Measurements from ENCODE around the gene PNMA8B.
A peak's percentile ranks its signal among the peaks of the same experiment; 100 is the strongest.
"Not testable (repeated sequence)": the region's sequence is repeated elsewhere in the genome, so short reads cannot be mapped to it uniquely, and the experiment has no call there.

Gene PNMA8B

DNA sequence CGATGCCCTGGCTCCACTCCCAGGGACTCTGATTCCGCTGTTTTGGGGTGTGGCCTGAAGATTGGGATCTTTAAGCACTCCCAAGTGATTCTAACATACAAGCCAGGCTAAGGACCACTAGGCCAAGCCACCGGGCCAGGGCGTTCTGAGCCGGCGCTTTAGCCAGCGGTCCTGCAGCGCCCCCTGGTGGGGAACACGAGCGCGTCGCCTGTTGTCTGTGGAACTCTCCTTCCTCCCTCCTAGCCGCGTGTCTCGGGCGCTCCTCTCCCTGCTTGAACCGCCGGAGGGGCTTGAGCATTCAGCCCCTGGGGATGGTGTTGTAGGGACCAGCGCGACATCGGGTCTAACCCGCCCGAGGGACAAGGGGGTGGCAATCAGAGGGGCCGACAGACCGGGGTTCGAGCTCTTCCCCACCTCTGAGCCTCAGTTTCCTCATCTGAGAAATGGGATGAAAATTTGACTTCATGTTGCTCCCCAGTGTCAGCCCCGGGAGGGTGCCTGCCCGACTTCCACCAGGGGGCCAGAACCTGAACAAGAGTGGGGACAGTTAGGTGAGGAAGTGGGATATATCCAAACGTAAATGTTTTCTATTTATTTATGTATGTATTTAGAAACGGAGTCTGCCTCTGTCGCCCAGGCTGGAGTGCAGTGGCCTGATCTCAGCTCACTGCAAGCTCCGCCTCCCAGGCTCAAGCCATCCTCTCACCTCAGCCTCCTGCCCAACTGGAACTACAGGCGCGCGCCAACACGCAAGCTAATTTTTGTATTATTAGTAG, 18.0 kb upstream of the PNMA8B start:
- peak; percentile 27 to 71 for DNase-seq

DNA sequence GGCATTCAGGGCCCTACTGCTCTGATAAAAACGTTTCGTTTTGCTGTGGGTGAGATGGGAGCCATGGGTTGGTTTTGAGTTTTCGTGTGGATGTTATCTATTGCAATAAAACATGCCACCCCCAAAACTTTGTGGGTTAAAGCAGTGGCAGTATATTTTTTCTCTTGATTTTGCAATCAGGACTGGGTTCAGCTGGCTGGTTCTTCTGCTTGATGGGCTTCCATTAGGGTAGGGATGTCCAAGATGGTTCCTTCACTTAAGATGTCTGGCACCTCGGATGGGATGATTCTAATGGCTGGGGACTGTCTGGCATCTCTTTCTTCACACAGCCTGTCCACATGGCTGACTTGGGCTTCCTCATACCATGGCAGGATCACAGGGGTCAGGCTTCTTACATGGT, 15.6 kb upstream of the PNMA8B start:
- DNase-seq = no peak

DNA sequence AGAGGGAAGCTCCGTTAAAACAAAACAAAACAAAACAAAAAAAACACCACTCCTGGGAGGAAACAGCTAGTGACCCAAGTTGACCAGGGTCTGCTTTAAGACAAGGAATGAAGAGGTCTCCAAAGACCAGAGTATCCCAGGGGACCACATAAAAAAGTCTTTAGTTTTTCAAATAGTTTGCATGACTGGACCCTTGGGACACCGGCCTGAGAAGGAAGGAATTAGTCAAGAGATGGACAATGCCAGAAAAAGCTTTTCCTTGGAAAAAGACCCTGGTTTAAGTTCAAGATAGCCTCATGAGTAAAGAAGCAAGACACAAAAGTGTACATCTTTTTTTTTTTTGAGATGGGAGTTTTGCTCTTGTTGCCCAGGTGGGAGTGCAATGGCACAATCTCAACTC, 12.5 kb upstream of the PNMA8B start:
- DNase-seq = no peak

DNA sequence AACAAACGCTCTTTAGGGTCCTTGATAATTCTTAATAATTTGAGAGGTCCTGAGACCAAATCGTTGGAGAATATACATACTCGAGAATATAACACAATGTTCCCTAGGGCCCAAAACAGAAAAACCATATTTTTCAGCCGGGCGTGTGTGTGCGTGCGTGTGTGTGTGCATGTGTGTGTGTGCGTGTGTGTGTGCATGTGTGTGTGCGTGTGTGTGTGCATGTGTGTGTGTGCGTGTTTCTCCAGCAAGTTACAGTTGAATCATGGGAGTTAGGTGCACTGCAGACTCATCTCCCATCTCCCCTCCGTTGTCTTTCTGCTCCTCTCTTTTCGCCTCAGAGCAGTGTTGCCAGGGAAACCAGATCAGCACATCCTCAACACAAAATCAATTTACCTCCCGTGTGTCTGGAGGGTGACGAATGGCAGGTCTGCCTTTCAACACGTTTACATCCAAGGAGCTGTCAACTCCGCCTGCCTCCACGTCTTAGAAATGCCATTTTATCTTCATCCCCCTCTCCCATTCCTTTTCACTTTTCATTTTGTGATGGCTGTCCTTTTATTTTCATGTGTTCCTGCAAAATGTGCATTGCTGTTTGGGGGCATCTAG, 8.3 kb upstream of the PNMA8B start:
- DNase-seq = no peak

DNA sequence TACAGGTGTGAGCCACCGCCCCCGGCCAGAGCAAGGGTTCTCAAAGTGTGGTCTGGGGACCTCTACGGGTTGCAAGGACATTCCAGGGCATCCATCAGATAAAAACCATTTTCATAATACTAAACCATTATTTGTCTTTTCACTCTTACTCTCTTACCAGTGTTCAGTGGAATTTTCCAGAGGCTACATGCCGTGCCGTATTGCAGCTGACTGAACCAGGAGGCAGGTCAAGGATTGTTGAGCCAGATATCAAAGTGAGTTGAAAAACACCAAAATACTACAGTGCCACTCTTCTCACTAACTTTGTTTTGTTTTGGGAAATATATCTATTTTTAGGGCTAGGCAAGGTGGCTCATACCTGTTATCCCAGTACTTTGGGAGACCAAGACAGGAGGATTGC, 7.2 kb upstream of the PNMA8B start:
- no peak for DNase-seq

DNA sequence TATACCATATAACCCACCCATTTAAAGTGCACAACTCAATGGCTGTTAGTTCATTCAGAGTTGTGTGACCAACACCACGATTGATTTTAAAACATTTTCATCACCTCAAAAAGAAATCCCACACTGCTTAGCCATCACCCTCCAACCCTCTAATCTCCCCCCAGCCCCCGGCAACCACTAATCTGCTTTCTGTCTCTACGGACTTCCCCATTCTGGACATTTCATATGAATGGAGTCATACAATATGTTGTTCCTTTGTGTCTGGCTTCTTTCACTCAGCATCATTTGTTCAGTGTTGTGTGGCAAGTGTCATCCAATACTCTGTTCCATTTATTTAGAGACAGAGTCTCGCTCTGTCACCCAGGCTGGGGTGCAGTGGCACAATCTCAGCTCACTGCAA, 4.0 kb upstream of the PNMA8B start:
- DNase-seq = no peak

DNA sequence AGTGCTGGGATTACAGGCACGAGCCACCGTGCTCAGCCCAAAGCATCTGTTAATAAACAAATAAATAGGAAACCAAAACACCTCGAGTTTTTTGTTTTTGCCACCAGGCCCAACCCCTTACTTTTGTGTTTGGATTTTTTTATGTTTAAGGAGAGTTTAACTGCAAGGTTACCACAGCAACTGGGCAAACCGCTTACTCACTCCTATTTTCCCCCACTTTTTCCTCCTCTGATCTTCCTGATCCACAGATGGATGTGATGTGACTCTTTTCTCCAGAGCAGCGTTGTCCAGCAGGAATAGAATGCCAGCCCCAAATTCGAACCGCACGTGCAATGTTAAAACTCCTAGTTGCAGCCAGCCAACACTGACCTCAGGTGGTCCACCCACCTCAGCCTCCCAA, 2.1 kb upstream of the PNMA8B start:
- DNase-seq = no peak

DNA sequence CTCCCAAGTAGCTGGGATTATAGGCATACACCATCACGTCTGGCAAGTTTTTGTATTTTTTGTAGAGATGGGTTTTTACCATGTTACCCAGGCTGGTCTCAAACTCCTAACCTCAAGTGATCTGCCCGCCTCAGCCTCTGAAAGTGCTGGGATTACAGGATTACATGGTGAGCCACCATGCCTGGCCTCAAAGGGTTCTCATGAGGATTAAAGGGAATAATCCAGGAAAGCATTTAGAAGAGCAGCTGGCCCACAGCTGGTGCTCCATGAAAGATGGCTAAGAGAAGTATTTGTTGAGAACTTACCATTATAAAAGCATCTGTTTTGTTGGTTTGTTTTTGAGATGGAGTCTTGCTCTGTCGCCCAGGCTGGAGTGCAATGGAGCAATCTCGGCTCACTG, 1.2 kb upstream of the PNMA8B start:
- DNase-seq = not testable (repeated sequence)

DNA sequence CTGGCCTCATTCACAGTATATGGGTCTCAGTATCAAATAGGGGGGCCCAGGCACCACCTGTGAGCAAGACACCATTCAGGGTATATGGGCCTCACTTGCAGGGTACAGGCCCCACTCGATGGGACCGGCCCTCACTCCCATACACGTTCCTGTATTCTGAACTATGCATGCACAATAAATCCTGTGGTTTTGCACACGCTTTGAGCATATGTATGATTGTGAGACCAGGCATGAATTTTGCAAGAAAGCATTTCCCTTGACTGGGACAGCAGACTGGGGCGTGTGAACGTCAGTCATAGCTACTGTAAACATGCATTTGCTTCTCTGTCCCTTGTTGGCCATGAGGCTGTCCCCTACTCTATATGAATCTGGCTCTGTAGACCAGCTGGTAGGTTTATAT, 637 bp upstream of the PNMA8B start:
- DNase-seq = no peak

DNA sequence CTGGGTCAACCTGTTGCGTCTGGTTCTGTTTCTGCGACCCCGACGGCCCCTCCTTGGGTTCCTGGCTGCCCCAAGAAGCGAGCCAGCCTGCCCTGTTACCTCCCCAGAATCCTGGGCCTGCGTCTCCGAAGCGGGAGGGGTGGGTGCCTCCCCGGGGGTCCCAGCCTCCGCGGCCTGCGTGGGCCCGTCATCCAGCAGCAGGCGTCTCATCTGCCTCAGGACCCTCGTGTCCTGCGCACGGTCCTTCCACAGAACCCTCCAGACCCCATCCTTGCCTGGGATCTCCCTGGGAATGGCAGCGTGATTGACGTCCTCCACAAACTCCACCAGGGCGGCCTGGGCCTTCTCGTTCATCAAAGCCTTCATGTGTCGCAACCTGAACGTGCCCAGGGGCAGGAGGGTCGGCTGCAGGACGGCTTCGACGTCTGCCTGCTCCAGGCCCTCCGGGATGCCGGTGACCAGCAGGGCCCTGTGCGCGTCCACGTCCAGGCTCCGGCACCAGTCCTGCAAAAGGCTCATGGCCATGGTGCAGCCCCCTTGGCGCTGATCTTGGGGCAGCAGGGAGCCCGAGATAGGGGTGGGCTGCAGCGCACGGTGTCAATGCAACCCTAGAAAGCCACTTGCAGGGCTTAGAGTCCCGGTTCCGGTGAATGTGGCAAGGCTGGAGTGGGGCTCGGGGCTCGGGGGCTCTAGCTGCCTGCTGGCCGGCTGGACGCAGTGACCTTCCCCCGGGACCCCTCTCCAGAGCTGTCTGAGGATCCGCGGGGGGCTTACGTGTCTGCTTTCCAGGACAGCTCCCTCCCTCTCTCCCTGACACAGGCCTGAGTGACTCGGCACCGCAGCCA, 504 bp downstream of the PNMA8B start:
- no peak for DNase-seq

DNA sequence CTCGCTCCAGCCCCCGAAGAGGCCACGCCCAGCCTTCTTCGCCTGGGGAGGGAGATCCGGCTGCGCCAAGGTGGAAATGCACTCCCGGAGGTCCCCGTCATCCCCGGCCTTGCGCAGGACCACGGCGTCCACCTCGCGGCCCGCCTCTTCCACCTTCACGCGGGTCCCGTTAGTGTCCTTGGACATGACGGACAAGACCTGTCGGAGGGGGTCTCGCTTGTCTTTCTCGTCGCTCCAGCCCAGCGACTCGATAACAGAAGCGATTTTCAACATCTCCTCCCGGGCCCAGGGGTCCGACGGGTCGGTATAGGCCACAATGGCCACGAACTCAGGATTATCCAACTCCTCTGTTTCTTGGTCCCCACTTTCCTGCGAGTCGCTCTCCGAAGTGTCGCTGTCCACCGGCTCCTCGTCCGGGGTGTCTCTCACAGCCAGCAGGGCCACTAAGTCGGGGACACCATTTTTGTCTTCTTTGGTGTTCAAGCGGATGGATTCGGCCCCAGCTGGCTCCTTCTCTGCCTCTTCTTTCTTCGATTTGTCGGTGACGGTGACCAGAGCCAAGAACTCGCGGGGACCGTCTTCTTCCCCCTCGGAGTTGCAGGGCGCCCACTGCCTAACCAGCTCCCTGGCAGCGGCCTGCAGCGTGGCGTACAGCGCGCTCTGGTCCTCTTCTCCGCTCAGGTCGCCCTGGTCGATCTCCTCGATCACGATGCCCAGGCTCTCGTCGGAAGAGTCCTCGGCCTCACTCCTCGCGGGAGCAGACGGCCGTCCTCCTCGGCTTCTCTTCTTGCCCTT, 1.3 kb downstream of the PNMA8B start:
- no peak for DNase-seq

DNA sequence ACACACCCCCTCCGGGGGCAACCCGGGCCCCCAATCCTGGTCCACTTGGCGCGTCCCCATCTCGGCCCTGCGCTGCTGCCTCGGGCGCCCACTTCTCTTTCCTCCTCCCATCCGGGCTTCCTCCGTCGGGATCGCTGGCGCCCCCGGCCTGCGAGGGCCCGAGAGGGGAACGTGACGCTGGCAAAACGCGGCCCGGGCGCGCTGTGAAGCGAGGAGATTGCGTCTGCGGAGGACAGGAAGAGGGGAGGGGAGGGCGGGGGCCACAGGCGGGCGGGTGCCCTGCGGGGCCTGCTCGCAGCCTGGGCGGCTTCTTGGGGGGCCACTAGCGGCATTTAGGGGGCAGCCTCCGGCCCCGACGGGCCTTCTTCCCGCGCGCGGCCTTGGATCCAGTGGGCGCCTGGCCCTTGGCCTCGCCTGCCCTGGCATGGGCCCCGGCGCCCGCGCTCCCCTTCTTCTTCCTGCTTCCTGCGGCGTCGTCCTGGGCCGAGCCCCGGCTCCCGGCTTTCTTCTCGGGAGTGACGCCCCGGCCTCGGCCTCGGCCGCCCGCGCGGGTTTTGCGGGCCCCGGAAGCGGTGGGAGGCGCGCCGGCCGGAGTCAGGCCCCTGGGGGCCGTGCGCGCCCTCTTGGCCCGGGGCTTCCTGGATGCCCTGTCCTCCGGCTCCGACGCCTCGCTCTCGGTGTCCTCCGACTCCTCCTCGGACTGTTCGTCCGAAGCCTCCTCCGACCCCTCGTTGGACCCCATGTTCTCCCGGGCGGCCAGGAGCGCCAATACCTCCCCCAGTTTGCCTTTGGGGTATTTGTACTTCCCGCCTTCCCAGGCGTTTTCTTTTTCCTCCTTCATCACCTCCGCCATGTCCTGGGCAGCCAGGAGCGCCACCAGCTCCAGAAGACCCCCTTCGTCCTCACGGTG, 2.2 kb downstream of the PNMA8B start:
- DNase-seq = no peak

DNA sequence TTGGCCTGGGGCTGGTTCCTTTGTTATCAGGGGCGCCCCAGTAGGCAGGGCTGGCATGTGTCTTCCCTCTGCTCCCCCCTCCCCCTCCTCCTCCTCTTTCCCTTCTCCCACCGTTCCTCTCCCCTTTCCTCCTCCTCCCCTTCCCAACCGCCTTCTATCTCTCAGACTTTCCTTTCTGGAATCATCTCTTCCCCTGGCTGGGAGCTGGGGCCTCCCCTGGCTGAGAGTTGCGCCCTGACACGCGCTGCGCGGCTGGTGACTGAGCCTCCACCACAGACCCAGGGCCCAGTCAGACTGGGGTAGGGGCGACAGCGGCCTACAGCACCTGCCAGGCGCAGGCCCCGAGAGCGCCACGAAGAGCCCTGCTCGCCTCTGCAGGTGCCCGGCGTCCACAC, 2.8 kb downstream of the PNMA8B start:
- no peak for DNase-seq

DNA sequence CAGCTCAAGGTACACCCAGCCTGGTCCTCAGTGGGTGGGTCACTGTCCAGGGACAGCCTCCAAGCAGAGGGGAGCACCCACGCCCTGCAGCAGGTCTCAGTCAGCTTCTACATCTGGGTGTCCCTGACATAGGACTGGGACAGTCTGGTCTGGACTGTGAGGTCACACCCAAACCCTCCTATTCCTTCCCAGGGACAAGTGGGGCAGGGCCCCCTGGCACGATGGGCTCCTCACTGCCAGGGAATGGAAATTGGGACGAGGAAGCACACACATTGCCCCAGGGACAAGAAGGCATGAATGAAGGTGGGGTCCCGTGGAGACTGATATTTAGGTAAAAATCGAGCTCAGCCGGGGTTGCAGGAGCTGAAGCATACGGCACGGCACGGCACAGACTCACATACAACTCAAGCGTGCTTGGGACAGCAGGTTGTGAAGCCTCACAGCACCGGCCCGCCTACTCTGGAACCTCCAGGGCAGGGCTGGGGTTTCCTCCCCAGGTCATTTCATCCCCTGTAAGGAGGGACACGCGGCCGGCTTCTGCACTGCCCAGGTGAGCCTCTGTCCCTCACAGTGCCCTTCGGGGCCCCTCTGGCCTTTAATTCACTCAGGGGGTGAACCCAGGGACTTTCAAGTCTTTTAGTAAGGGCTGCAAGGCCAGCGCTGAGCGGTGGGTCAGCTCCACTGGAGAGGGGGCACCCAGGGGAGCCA, 3.5 kb downstream of the PNMA8B start:
- DNase-seq = no peak

DNA sequence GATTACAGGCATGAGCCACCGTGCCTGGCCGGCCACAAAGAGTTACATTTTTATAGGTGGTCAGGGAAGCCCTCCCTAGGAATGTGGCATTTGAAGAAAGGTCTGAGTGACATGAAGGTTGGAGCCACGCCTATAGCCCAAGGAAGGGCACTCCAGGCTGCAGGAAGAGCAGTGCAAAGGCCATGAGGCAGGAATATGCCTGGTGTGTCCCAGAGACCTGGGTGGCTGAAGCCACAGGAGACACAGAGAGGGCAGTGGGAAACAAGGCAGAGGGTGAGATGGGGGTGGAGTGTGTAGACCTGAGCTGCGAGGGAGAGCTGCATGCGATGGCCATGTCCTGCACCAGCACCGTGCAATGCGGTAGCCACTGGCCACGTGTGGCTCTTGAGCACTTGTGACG, 4.9 kb downstream of the PNMA8B start:
- no peak for DNase-seq

DNA sequence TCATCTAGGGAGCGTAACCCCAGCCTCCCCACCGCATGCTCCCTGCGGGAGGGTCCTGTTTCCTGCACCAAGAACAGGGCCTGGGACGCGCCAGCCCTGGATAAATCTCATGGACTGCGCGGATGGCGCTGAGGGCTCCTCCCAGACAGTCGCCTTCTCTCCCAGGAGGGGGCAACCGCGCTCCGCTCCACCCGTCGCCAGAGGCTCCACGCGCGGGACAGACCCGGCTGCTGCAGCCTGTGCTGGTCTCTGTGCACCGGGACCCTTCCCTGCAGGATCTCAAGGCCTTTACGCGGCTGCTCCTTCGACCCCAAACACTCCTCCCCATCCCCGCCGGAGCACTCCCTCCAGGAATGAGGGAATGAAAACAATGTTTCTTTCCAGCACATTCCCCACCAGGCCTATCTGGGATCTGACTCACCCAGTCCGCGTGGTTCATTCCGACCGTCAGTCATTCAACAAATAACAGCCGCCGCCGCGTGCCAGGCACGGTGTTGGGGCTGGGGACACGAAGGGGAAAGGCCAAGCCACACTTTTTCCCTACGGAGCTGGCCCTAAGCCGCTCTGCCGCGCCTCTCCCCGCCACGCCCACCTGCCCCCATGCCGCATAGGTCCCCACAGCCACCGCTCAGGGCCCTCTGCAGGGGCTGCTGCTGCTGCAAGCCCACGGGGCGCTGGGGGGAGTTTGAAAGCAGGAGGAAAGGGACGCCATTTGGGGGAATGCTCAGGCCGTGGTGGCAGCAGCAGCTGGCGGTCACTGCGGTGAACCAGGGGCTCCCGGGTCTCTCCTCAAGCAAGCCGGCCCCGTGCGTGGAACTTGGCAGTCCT, 6.0 kb downstream of the PNMA8B start:
- DNase-seq = no peak

DNA sequence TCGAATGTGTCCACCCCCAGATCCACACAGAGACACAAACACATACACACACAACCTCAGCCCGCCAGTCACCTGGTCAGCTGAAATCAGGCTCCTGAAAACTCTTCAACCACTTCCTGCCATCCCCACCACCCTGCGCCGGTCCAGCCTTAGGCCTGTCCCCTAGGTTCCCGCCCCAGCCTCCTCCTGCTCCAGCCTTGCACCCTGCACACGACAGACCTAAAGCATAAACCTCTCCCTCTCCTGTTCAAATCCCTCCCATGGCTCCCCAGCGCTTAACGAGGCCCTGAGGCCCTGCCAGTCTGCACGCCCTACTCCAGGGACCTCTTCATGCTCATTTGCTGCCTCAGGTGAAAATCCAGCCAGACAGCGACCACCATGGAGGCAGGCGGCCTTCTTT, 7.1 kb downstream of the PNMA8B start:
- DNase-seq = no peak

DNA sequence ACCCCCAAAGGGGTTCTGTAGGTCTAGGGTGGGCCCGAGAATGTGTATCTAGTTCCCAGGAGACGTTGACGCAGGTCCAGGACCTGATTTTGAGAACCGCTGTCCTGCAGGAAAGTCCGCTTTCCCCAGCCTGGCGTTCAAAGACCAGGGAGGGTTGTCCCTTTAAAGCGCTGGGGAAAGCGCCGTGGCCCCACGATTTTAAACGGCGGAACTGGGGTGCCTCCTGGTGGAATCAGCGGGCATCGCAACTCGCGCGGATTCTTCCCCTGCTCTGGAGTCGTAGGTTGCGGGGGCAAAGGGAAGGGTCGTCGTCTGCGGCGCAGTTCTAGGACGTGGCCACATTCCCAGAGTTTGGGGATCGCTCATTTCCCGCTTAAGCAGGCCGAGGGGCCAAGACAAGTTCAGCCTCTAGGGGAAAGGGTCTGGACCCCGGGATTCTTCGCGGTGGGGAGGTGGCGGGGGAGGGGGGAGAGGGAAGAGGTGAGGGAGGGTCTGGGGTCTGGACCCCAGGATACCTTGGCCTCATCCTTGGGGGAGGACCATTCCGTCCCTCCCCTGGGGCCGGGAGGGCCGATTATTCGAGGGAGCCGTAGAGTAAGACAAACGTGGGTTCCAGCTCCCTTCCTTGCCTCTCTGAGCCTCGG, 7.7 kb downstream of the PNMA8B start:
- peak; percentile 29 to 52 for DNase-seq

DNA sequence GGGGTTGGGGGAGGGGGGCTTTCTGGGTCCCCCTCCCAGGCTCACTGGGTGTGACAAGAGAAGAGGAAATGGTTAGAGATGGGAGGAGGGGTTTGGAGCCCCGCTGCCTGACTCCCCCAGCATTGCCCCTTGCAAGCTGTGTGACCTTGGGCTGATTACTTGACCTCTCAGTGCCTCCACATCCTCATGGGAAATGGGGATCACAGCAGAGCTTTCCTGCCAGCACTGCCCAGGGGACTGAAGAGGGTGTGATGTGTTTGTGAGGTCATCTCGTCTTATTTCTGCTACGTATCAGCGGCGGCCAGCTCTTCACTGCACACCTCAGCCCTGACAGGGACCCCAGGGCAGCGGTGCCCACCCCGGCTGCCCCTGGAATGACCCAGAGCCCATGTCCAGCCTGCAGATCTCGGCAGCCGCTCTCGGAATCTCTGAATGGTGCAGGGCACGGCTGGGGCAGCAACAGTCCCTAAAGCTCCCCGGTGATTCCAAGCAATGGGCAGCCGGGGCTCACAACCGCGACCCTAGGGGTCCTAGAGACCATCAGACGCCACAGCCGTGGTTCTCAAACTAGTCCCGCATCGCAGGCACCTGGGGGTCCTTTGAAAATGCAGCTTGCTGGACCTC, 8.4 kb downstream of the PNMA8B start:
- no peak for DNase-seq
